Suprapubic skin (tissue), 4 donors: ENCODE results near the gene RXFP4. TPM values are rescaled to one million over a fixed set of nuclear protein-coding genes. Genes with fewer than 3 reads are reported as not detected.

Experiments used
- DNase-seq, 2 donors: peaks; one replicate each; pipeline ENCODE4 v3.0.0-alpha.2; 2019; ENCODE audit warnings: low spot score in 2 of 2
- H3K27ac ChIP-seq: fragments of 200-600 bp; sonication (generic); one replicate; pipeline ENCODE4 v1.5.1; 2019
- H3K27me3 ChIP-seq: fragments of 200-600 bp; sonication (generic); one replicate; pipeline ENCODE4 v1.5.1; 2019
- H3K36me3 ChIP-seq: fragments of 200-600 bp; sonication (generic); one replicate; pipeline ENCODE4 v1.5.1; 2019
- H3K4me1 ChIP-seq: fragments of 200-600 bp; sonication (generic); one replicate; pipeline ENCODE4 v1.5.1; 2019
- H3K4me3 ChIP-seq: fragments of 200-600 bp; sonication (generic); one replicate; pipeline ENCODE4 v1.5.1; 2019; ENCODE audit warnings: mild to moderate bottlenecking
- H3K9me3 ChIP-seq: fragments of 200-600 bp; sonication (generic); one replicate; pipeline ENCODE4 v1.5.1; 2019
- CTCF ChIP-seq, 2 donors: fragments of 200-600 bp in 1 of 2; fragments of 450-650 bp in 1 of 2; sonication (generic) in 1 of 2; IDR thresholded peaks; one replicate each; pipeline ENCODE4 v1.5.1; 2016 to 2019; ENCODE audit warnings: antibody characterized with exemption in 2 of 2, mild to moderate bottlenecking in 1 of 2, moderate library complexity in 1 of 2
- EP300 ChIP-seq: sonication (generic); formaldehyde crosslinking; IDR thresholded peaks from one replicate; pipeline ENCODE4 v1.6.1; 2017; ENCODE audit warnings: antibody characterized with exemption
- POLR2A ChIP-seq, 2 donors: fragments of 450-650 bp; IDR thresholded peaks; one replicate each; pipeline ENCODE4 v1.6.1; 2017; ENCODE audit warnings: antibody characterized with exemption in 2 of 2, mild to moderate bottlenecking in 2 of 2, moderate library complexity in 2 of 2
- POLR2AphosphoS5 ChIP-seq, 3 donors: sonication (generic); formaldehyde crosslinking; IDR thresholded peaks; one replicate each; pipeline ENCODE4 v1.6.1; 2017; ENCODE audit warnings: antibody characterized with exemption in 3 of 3
- WGBS: methylation state at CpG from one replicate; pipeline ENCODE4 v1.1.5; 2018; 5-methylcytosine and 5-hydroxymethylcytosine counted together
- total RNA-seq, 4 donors: library from RNA; depleted of rRNA; stranded (reverse); fragments of >200 nt; gene quantifications; one replicate each; pipeline ENCODE4 v1.1.0, GENCODE V29; 2016

The RXFP4 gene
- total RNA-seq, 4 donors from 2014 or later: not detected

- Histone ChIP-seq H3K27ac (peak overlapping the region; percentile 1), H3K4me1 (peaks cover 59% of the 10 kb centered on the region), H3K4me3 (no peak overlapping the region), H3K36me3 (peaks cover 79% of the 10 kb centered on the region), H3K9me3 (no peaks in the 10 kb centered on the region), H3K27me3 (no peaks in the 10 kb centered on the region)
- 83% methylated on average over 9 of the region's 9 CpGs for WGBS
- no peak for DNase-seq
- TF ChIP-seq POLR2A (IDR thresholded peaks at IDR 0.05): no peak
- TF ChIP-seq POLR2AphosphoS5 (IDR thresholded peaks at IDR 0.05): no peak
- no peak for TF ChIP-seq EP300
Measured at GRCh38 chr1:155966135-155966534, 24.7 kb downstream of the RXFP4 start.

- Histone ChIP-seq H3K9me3 (no peaks in the 10 kb centered on the region), H3K36me3 (peaks cover 73% of the 10 kb centered on the region), H3K4me3 (no peak overlapping the region), H3K4me1 (peaks cover 60% of the 10 kb centered on the region), H3K27me3 (no peaks in the 10 kb centered on the region), H3K27ac (peak overlapping the region; percentile 1)
- WGBS: 65% methylated on average over 7 of the region's 7 CpGs
- no peak for TF ChIP-seq CTCF (IDR thresholded peaks at IDR 0.05)
- TF ChIP-seq POLR2AphosphoS5 (IDR thresholded peaks at IDR 0.05): no peak
- no peak for TF ChIP-seq EP300
- TF ChIP-seq POLR2A (IDR thresholded peaks at IDR 0.05): no peak
- no peak for DNase-seq
Measured at GRCh38 chr1:155966750-155967149, 25.3 kb downstream of the RXFP4 start.

- peaks cover 66% of the 10 kb centered on the region for H3K36me3 ChIP-seq
- H3K4me3 ChIP-seq: no peak overlapping the region
- H3K27ac ChIP-seq: peak overlapping the region; percentile 63
- TF ChIP-seq POLR2AphosphoS5 (IDR thresholded peaks at IDR 0.05): no peak
- no peak for TF ChIP-seq EP300
- no peak for TF ChIP-seq POLR2A (IDR thresholded peaks at IDR 0.05)
- no peak for TF ChIP-seq CTCF (IDR thresholded peaks at IDR 0.05)
- 66% methylated on average over 13 of the region's 13 CpGs for WGBS
- peaks cover 60% of the 10 kb centered on the region for H3K4me1 ChIP-seq
- no peak for DNase-seq
- H3K9me3 ChIP-seq: no peaks in the 10 kb centered on the region
- H3K27me3 ChIP-seq: no peaks in the 10 kb centered on the region
Measured at GRCh38 chr1:155967341-155968050, 26.1 kb downstream of the RXFP4 start.

GRCh38 chr1:155968051-155968400 is 26.6 kb downstream of the RXFP4 start:
- Histone ChIP-seq H3K36me3 (peaks cover 60% of the 10 kb centered on the region), H3K27me3 (no peaks in the 10 kb centered on the region), H3K9me3 (no peaks in the 10 kb centered on the region), H3K27ac (peak overlapping the region; percentile 63), H3K4me1 (peaks cover 60% of the 10 kb centered on the region), H3K4me3 (no peak overlapping the region)
- WGBS: 70% methylated on average over 7 of the region's 7 CpGs
- TF ChIP-seq CTCF (IDR thresholded peaks at IDR 0.05) (no peak), POLR2A (IDR thresholded peaks at IDR 0.05) (no peak), EP300 (no peak), POLR2AphosphoS5 (IDR thresholded peaks at IDR 0.05) (no peak)
- DNase-seq: no peak

- H3K9me3 ChIP-seq: no peaks in the 10 kb centered on the region
- peaks cover 61% of the 10 kb centered on the region for H3K4me1 ChIP-seq
- no peak overlapping the region for H3K4me3 ChIP-seq
- 61% methylated on average over 3 of the region's 3 CpGs for WGBS
- H3K27me3 ChIP-seq: no peaks in the 10 kb centered on the region
- no peak for DNase-seq
- peak overlapping the region; percentile 63 for H3K27ac ChIP-seq
- peaks cover 54% of the 10 kb centered on the region for H3K36me3 ChIP-seq
- no peak for TF ChIP-seq EP300
- no peak for TF ChIP-seq CTCF (IDR thresholded peaks at IDR 0.05)
- TF ChIP-seq POLR2AphosphoS5 (IDR thresholded peaks at IDR 0.05): no peak
- no peak for TF ChIP-seq POLR2A (IDR thresholded peaks at IDR 0.05)
Measured at GRCh38 chr1:155968670-155969069, 27.2 kb downstream of the RXFP4 start.
